T-cell (primary cell): Measurements from ENCODE around the gene HHAT. TPM values are rescaled to one million over a fixed set of nuclear protein-coding genes. Genes with fewer than 3 reads are reported as not detected.
"Not testable (repeated sequence)": the region's sequence is repeated elsewhere in the genome, so short reads cannot be mapped to it uniquely, and the experiment has no call there.

Experiments
- ATAC-seq, 4 experiments: fragments of 200-7000 bp in 3 of 4; fragments of 150-1000 bp in 1 of 4; cut with Tn5 transposase; replicated peaks in 1 of 4; 1 replicate in 3 of 4; 2 replicates in 1 of 4; pipeline ENCODE4 v1.10.0; 2021; ENCODE audit warnings: moderate library complexity in 3 of 4, mild to moderate bottlenecking in 2 of 4, moderate number of reproducible peaks in 1 of 4
- CTCF ChIA-PET, 2 donors: fragments of 300-600 bp; sonication (Branson Sonifier 250); formaldehyde crosslinking; loops; one replicate each; lab custom pipeline; 2022; ENCODE audit warnings: antibody characterized with exemption in 2 of 2; lab: Charles Lee
- POLR2A ChIA-PET, 2 donors: fragments of 300-600 bp; sonication (Branson Sonifier 250); formaldehyde crosslinking; loops; one replicate each; lab custom pipeline; 2022; ENCODE audit warnings: antibody characterized with exemption in 2 of 2; lab: Charles Lee
- DNase-seq, 35 experiments: peaks; one replicate each; pipeline versions ENCODE4 v3.0.0 to v3.0.0-alpha.2; 2013 to 2023
- H3K27ac ChIP-seq: one replicate; pipeline ENCODE4 v1.5.1; 2013; ENCODE audit warnings: low read length
- H3K27me3 ChIP-seq, 2 experiments: replicated peaks in 1 of 2; 1 replicate in 1 of 2; 2 replicates in 1 of 2; pipeline versions ENCODE4 v1.6.1 to v1.7.0; 2013; ENCODE audit warnings: low read length in 1 of 2, mixed read lengths in 1 of 2; ENCODE audit not compliant: control insufficient read depth in 2 of 2, insufficient read depth in 2 of 2; ENCODE audit errors: extremely low read depth in 1 of 2
- H3K36me3 ChIP-seq, 2 donors: 1 replicate in 1 of 2; 2 replicates in 1 of 2; pipeline versions ENCODE4 v1.6.1 to v1.7.0; 2013; ENCODE audit warnings: low read length in 1 of 2; ENCODE audit not compliant: control insufficient read depth in 2 of 2, insufficient read depth in 1 of 2; ENCODE audit errors: extremely low read depth in 1 of 2
- H3K4me1 ChIP-seq, 2 experiments: 1 replicate in 1 of 2; 2 replicates in 1 of 2; pipeline versions ENCODE4 v1.6.1 to v1.7.0; 2013; ENCODE audit warnings: low read length in 2 of 2, mixed read lengths in 1 of 2; ENCODE audit not compliant: insufficient read depth in 2 of 2, control insufficient read depth in 1 of 2; ENCODE audit errors: extremely low read depth in 1 of 2
- H3K4me3 ChIP-seq, 2 donors: 1 replicate in 1 of 2; 2 replicates in 1 of 2; pipeline versions ENCODE4 v1.5.1 to v1.7.0; 2013; ENCODE audit warnings: mild to moderate bottlenecking in 2 of 2, low read length in 1 of 2, moderate library complexity in 1 of 2; ENCODE audit not compliant: control insufficient read depth in 1 of 2; ENCODE audit errors: extremely low read depth in 1 of 2
- H3K9me3 ChIP-seq: 2 replicates; pipeline ENCODE4 v1.7.0; 2013
- H3K27ac Mint-ChIP-seq, 2 donors: one replicate each; pipeline ENCODE4 v1.8.0; 2020 to 2021; ENCODE audit warnings: mild to moderate bottlenecking in 2 of 2, mixed read lengths in 2 of 2
- H3K27me3 Mint-ChIP-seq, 2 donors: one replicate each; pipeline ENCODE4 v1.8.0; 2021 to 2022; ENCODE audit warnings: mixed read lengths in 2 of 2
- H3K36me3 Mint-ChIP-seq: one replicate; pipeline ENCODE4 v1.8.0; 2021; ENCODE audit warnings: mixed read lengths
- H3K4me1 Mint-ChIP-seq, 3 donors: one replicate each; pipeline ENCODE4 v1.8.0; 2020 to 2022; ENCODE audit warnings: mixed read lengths in 3 of 3, mild to moderate bottlenecking in 1 of 3
- H3K4me3 Mint-ChIP-seq, 3 donors: one replicate each; pipeline ENCODE4 v1.8.0; 2020 to 2022; ENCODE audit warnings: mild to moderate bottlenecking in 3 of 3, mixed read lengths in 3 of 3, moderate library complexity in 3 of 3
- H3K9me3 Mint-ChIP-seq, 3 donors: one replicate each; pipeline ENCODE4 v1.8.0; 2020 to 2022; ENCODE audit warnings: mixed read lengths in 3 of 3
- WGBS: methylation state at CpG from one replicate; pipeline ENCODE4 v1.1.5; 2013; ENCODE audit warnings: missing lambda C conversion rate; ENCODE audit not compliant: insufficient coverage; 5-methylcytosine and 5-hydroxymethylcytosine counted together
- total RNA-seq, 35 experiments: library from RNA in 6 of 35; stranded (reverse) in 6 of 35; fragments of 120-200 nt in 1 of 35; gene quantifications; one replicate each; pipeline versions ENCODE4 v1.2.1 to v1.2.4 and lab custom pipeline; 2013 to 2026

The HHAT gene
- total RNA-seq, 5 donors from 2014 or later (not counting 1 experiment from before 2014, with no cell fraction given): 2.2 to 7.9 (median 4.1) TPM

GRCh38 chr1:210416681-210417080 lies 88.0 kb downstream of the HHAT start:
- CTCF ChIA-PET: interaction anchor here in 1 of 2 donors (0.7 kb wide), 1 partner anchor 56 kb away, joined by 3 read pairs; no protein-coding TSS in a partner anchor
- H3K27me3 Mint-ChIP-seq: no peaks in the 10 kb centered on the region
- Histone ChIP-seq H3K9me3 (no peaks in the 10 kb centered on the region), H3K27ac (no peak overlapping the region), H3K4me3 (no peak overlapping the region), H3K27me3 (no peaks in the 10 kb centered on the region), H3K36me3 (no peaks in the 10 kb centered on the region), H3K4me1 (no peaks in the 10 kb centered on the region)
- ATAC-seq (no peak), DNase-seq (no peak)
- no peak overlapping the region for H3K4me3 Mint-ChIP-seq
- H3K4me1 Mint-ChIP-seq: no peaks in the 10 kb centered on the region
- no peak overlapping the region for H3K27ac Mint-ChIP-seq
- peaks cover 16% of the 10 kb centered on the region for H3K36me3 Mint-ChIP-seq
- POLR2A ChIA-PET: no interaction called here
- WGBS: no CpG with 5 or more reads among the region's 2 CpGs
- no peaks in the 10 kb centered on the region for H3K9me3 Mint-ChIP-seq

GRCh38 chr1:210417881-210418280 lies 89.2 kb downstream of the HHAT start:
- Histone ChIP-seq H3K4me1 (no peaks in the 10 kb centered on the region), H3K27me3 (no peaks in the 10 kb centered on the region), H3K4me3 (no peak overlapping the region), H3K36me3 (no peaks in the 10 kb centered on the region), H3K27ac (no peak overlapping the region), H3K9me3 (no peaks in the 10 kb centered on the region)
- H3K27me3 Mint-ChIP-seq: no peaks in the 10 kb centered on the region
- peaks cover 12% of the 10 kb centered on the region for H3K36me3 Mint-ChIP-seq
- H3K4me1 Mint-ChIP-seq: no peaks in the 10 kb centered on the region
- ChIA-PET CTCF (no interaction called here), POLR2A (no interaction called here)
- H3K9me3 Mint-ChIP-seq: no peaks in the 10 kb centered on the region
- ATAC-seq (no peak), DNase-seq (no peak)
- H3K27ac Mint-ChIP-seq: no peak overlapping the region
- no peak overlapping the region for H3K4me3 Mint-ChIP-seq
- WGBS: 88% methylated on average over 2 of the region's 5 CpGs

- no peak overlapping the region for H3K4me3 Mint-ChIP-seq
- no peak for DNase-seq
Observed at GRCh38 chr1:210418863-210419650, 90.4 kb downstream of the HHAT start.

GRCh38 chr1:210426696-210427095 lies 98.0 kb downstream of the HHAT start:
- H3K9me3 ChIP-seq, H3K27ac Mint-ChIP-seq, H3K36me3 Mint-ChIP-seq, H3K4me3 ChIP-seq, ATAC-seq, POLR2A ChIA-PET, H3K4me3 Mint-ChIP-seq, H3K27ac ChIP-seq, H3K4me1 Mint-ChIP-seq, H3K27me3 ChIP-seq, H3K36me3 ChIP-seq, H3K4me1 ChIP-seq, CTCF ChIA-PET, H3K27me3 Mint-ChIP-seq, H3K9me3 Mint-ChIP-seq, DNase-seq: not testable (repeated sequence)
- WGBS: no CpG with 5 or more reads among the region's 1 CpG

More at GRCh38 chr1:210418863-210419650, 90.4 kb downstream of the HHAT start:
- CTCF ChIA-PET: interaction anchor here in 1 of 2 donors (0.6 to 1.0 kb wide), 3 partner anchors 12 to 715 kb away, joined by 3 to 4 read pairs (median 3); partner anchors contain the start of gene KCNH1
- Histone ChIP-seq H3K27ac (no peak overlapping the region), H3K4me1 (no peaks in the 10 kb centered on the region), H3K4me3 (no peak overlapping the region), H3K9me3 (no peaks in the 10 kb centered on the region), H3K27me3 (no peaks in the 10 kb centered on the region), H3K36me3 (no peaks in the 10 kb centered on the region)
- no peaks in the 10 kb centered on the region for H3K27me3 Mint-ChIP-seq
- H3K4me1 Mint-ChIP-seq: no peaks in the 10 kb centered on the region
- H3K27ac Mint-ChIP-seq: no peak overlapping the region
- WGBS: 78% methylated on average over 4 of the region's 7 CpGs
- POLR2A ChIA-PET: no interaction called here
- no peak for ATAC-seq
- peaks cover 0 to 4% (median 0%) of the 10 kb centered on the region in 3 donors for H3K9me3 Mint-ChIP-seq
- peaks cover 6% of the 10 kb centered on the region for H3K36me3 Mint-ChIP-seq

- H3K9me3 Mint-ChIP-seq: peaks cover 0 to 3% (median 2%) of the 10 kb centered on the region in 3 donors
- no peaks in the 10 kb centered on the region for H3K4me1 ChIP-seq
- peaks cover 5% of the 10 kb centered on the region for H3K36me3 Mint-ChIP-seq
- no peaks in the 10 kb centered on the region for H3K27me3 Mint-ChIP-seq
- no peaks in the 10 kb centered on the region for H3K36me3 ChIP-seq
- peaks cover 0 to 2% of the 10 kb centered on the region in 2 experiments for H3K27me3 ChIP-seq
- DNase-seq (no peak), ATAC-seq (no peak)
- CTCF ChIA-PET: no interaction called here
- POLR2A ChIA-PET: no interaction called here
- H3K27ac ChIP-seq: no peak overlapping the region
- H3K4me1 Mint-ChIP-seq: no peaks in the 10 kb centered on the region
- WGBS: no CpG with 5 or more reads among the region's 7 CpGs
- no peak overlapping the region for H3K4me3 Mint-ChIP-seq
- no peaks in the 10 kb centered on the region for H3K9me3 ChIP-seq
- no peak overlapping the region for H3K4me3 ChIP-seq
- H3K27ac Mint-ChIP-seq: no peak overlapping the region
Observed at GRCh38 chr1:210428696-210429095, 100.0 kb downstream of the HHAT start.

GRCh38 chr1:210434223-210434622 lies 105.5 kb downstream of the HHAT start:
- Mint-ChIP-seq H3K4me3 (no peak overlapping the region), H3K27me3 (no peaks in the 10 kb centered on the region), H3K27ac (no peak overlapping the region), H3K9me3 (no peaks in the 10 kb centered on the region), H3K36me3 (peaks cover 5% of the 10 kb centered on the region), H3K4me1 (no peaks in the 10 kb centered on the region)
- no peak for ATAC-seq
- Histone ChIP-seq H3K4me3 (no peak overlapping the region), H3K27ac (no peak overlapping the region), H3K4me1 (no peaks in the 10 kb centered on the region), H3K27me3 (peaks cover 0 to 2% of the 10 kb centered on the region in 2 experiments), H3K9me3 (no peaks in the 10 kb centered on the region), H3K36me3 (no peaks in the 10 kb centered on the region)
- ChIA-PET CTCF (no interaction called here), POLR2A (no interaction called here)
- DNase-seq: no peak
- 78% methylated on average over 2 of the region's 4 CpGs for WGBS
